Measurements from ENCODE around the gene TNFRSF6B. TPM values are rescaled to one million over a fixed set of nuclear protein-coding genes. Genes with fewer than 3 reads are reported as not detected.

The TNFRSF6B gene
- total and polyA plus RNA-seq, 2 donors (not counting 3 experiments of a cell fraction or from before 2014, with no cell fraction given), result 0.69 to 11.3 TPM

- no peak overlapping the region for H3K4me3 ChIP-seq (replicated peaks in 1 of 3; ENCODE audit: insufficient read depth in 1 of 3, low read depth in 1 of 3, low read length in 3 of 3)
- intact Hi-C loops (cut with micrococcal nuclease) (loop anchor here (1.0 kb wide), 1 partner anchor 12 kb away; no protein-coding TSS in a partner anchor), dilution Hi-C loops (cut with MboI; ENCODE audit: extremely low pct_ligation_motif_present, low sequenced_read_pairs) (no loop called here)
- TF ChIP-seq GATA2 (IDR thresholded peaks at IDR 0.05; ENCODE audit: insufficient read depth, insufficient read length, low read depth, low read length) (no peak), POLR2A (IDR thresholded peaks at IDR 0.05; ENCODE audit: low read depth, low read length) (no peak), MAX (IDR thresholded peaks at IDR 0.05; ENCODE audit: insufficient read depth, insufficient read length) (no peak), POLR2AphosphoS5 (IDR thresholded peaks at IDR 0.05; ENCODE audit: insufficient read depth, low read depth, low read length) (no peak), FOS (IDR thresholded peaks at IDR 0.05; ENCODE audit: borderline replicate concordance, insufficient read depth, low read length) (no peak), MYC (IDR thresholded peaks at IDR 0.05; ENCODE audit: low read depth, low read length) (no peak), JUN (IDR thresholded peaks at IDR 0.05; ENCODE audit: borderline replicate concordance, insufficient read depth, insufficient read length, low read depth) (no peak)
- peak overlapping the region; percentile 79 for H3K27ac ChIP-seq (ENCODE audit: insufficient read depth, low read depth, low read length)
- peaks cover 4% of the 10 kb centered on the region for H3K79me2 ChIP-seq (ENCODE audit: control insufficient read depth, insufficient read depth, low read length)
- H2AFZ ChIP-seq (ENCODE audit: low read depth, low read length), result no peak overlapping the region
- no peak overlapping the region for H3K4me2 ChIP-seq (ENCODE audit: insufficient read depth, low read length)
- no TSS peak for BruUV-seq (replicated peaks)
- no peak for DNase-seq (ENCODE audit: low read depth, low spot score)
- ChIA-PET POLR2A (interaction anchor here (1.6 kb wide), 1 partner anchor 20 kb away, joined by 9 read pairs; the partner anchor contains the start of genes ARFRP1 and ZGPAT), CTCF (interaction anchor here (0.8 to 3.2 kb wide), 9 partner anchors 9 to 150 kb away, joined by 3 to 13 read pairs (median 4); partner anchors contain the start of genes ARFRP1, PTK6, TNFRSF6B and ZGPAT)
- FAIRE-seq, result no peak
- no peaks in the 10 kb centered on the region for H3K27me3 ChIP-seq (ENCODE audit: control insufficient read depth in 2 of 2, insufficient read depth in 2 of 2, low read length in 2 of 2)
- peak overlapping the region; percentile 10 for H3K9ac ChIP-seq (replicated peaks; ENCODE audit: extremely low read depth, insufficient read depth, low read length)
- H4K20me1 ChIP-seq (replicated peaks; ENCODE audit: control insufficient read depth, extremely low read depth, insufficient read depth, low read length), result no peaks in the 10 kb centered on the region
- no peaks in the 10 kb centered on the region for H3K9me3 ChIP-seq (replicated peaks; ENCODE audit: control insufficient read depth, insufficient read depth, low read length)
- H3K4me1 ChIP-seq (ENCODE audit: control insufficient read depth, extremely low read depth, insufficient read depth, low read length), result peaks cover 40% of the 10 kb centered on the region
- no peaks in the 10 kb centered on the region for H3K9me1 ChIP-seq (replicated peaks; ENCODE audit: control insufficient read depth, extremely low read depth, insufficient read depth, low read length)
- H3K36me3 ChIP-seq (ENCODE audit: control insufficient read depth in 2 of 2, extremely low read depth in 1 of 2, insufficient read depth in 2 of 2, low read length in 2 of 2), result no peaks in the 10 kb centered on the region
Observed at GRCh38 chr20:63687419-63688178, 8.9 kb upstream of the TNFRSF6B start.
